Karpas-422 (cell line): ENCODE data around the gene CCDC12. TPM values are rescaled to one million over a fixed set of nuclear protein-coding genes. Genes with fewer than 3 reads are reported as not detected.

Experiments
- DNase-seq: peaks from one replicate; pipeline ENCODE4 v3.0.0-alpha.2; 2015
- H2AFZ ChIP-seq: fragments of 200-600 bp; sonication (generic); 2 replicates; pipeline ENCODE4 v1.6.1; 2014; ENCODE audit warnings: antibody characterized with exemption, low read length, mixed read lengths
- H3K27ac ChIP-seq: fragments of 200-600 bp; sonication (generic); 2 replicates; pipeline ENCODE4 v1.5.1; 2014; ENCODE audit warnings: mild to moderate bottlenecking, low read length, moderate library complexity
- H3K27me3 ChIP-seq: fragments of 200-600 bp; sonication (generic); 2 replicates; pipeline ENCODE4 v1.6.1; 2014; ENCODE audit warnings: low read length, mixed read lengths
- H3K36me3 ChIP-seq: fragments of 200-600 bp; sonication (generic); 2 replicates; pipeline ENCODE4 v1.6.1; 2014; ENCODE audit warnings: low read length, mixed read lengths; ENCODE audit not compliant: insufficient read depth
- H3K4me1 ChIP-seq: fragments of 200-600 bp; sonication (generic); 2 replicates; pipeline ENCODE4 v1.6.1; 2014; ENCODE audit warnings: mild to moderate bottlenecking, low read length, mixed read lengths
- H3K4me2 ChIP-seq: fragments of 200-600 bp; sonication (generic); 2 replicates; pipeline ENCODE4 v1.6.1; 2014; ENCODE audit warnings: low read length, low read depth, mild to moderate bottlenecking; ENCODE audit not compliant: poor library complexity, severe bottlenecking
- H3K4me3 ChIP-seq: fragments of 200-600 bp; sonication (generic); 2 replicates; pipeline ENCODE4 v1.5.1; 2014; ENCODE audit warnings: mild to moderate bottlenecking, antibody characterized with exemption, low read length, mixed read lengths
- H3K79me2 ChIP-seq: fragments of 200-600 bp; sonication (generic); 2 replicates; pipeline ENCODE4 v1.6.1; 2014; ENCODE audit warnings: mild to moderate bottlenecking, low read length, mixed read lengths
- H3K9ac ChIP-seq: fragments of 200-600 bp; sonication (generic); 2 replicates; pipeline ENCODE4 v1.6.0; 2014; ENCODE audit warnings: low read length
- H3K9me2 ChIP-seq: fragments of 200-600 bp; sonication (generic), shearing (Covaris generic); replicated peaks from 2 replicates; pipeline ENCODE4 v1.6.0; 2014; ENCODE audit warnings: mild to moderate bottlenecking, low read length, moderate library complexity; ENCODE audit not compliant: insufficient read depth
- H3K9me3 ChIP-seq: fragments of 300-700, 200-600 bp; sonication (generic); 2 replicates; pipeline ENCODE4 v1.6.1; 2014; ENCODE audit warnings: low read length, mixed read lengths
- H4K20me1 ChIP-seq: fragments of 200-600 bp; sonication (generic); 2 replicates; pipeline ENCODE4 v1.6.1; 2014; ENCODE audit warnings: mild to moderate bottlenecking, antibody characterized with exemption, low read length, low read depth; ENCODE audit not compliant: insufficient read depth
- total RNA-seq: library from RNA; depleted of rRNA; stranded (reverse); fragments of >200 nt; shearing (Covaris generic); gene quantifications from 2 replicates; pipeline ENCODE4 v1.2.3, GENCODE V29; 2014; ENCODE audit warnings: low replicate concordance

CCDC12 gene
- total RNA-seq, 1 experiment from 2014 or later = 40.2 TPM

GRCh38 chr3:47000922-47001730 lies 24.6 kb upstream of the CCDC12 start:
- DNase-seq = no peak
- peaks cover 13% of the 10 kb centered on the region for H3K4me1 ChIP-seq
- no peaks in the 10 kb centered on the region for H3K27me3 ChIP-seq
- H3K36me3 ChIP-seq = peaks cover 24% of the 10 kb centered on the region
- no peak overlapping the region for H3K4me3 ChIP-seq
- H3K27ac ChIP-seq = no peak overlapping the region
- H3K4me2 ChIP-seq = no peak overlapping the region
- 0 out of 2 replicates have a peak, but pooled peaks cover 4% of the 10 kb centered on the region for H4K20me1 ChIP-seq
- H3K9me2 ChIP-seq = no peaks in the 10 kb centered on the region
- H2AFZ ChIP-seq = no peak overlapping the region
- no peak overlapping the region for H3K9ac ChIP-seq
- no peaks in the 10 kb centered on the region for H3K9me3 ChIP-seq
- H3K79me2 ChIP-seq = no peaks in the 10 kb centered on the region

GRCh38 chr3:47000198-47000815 lies 23.8 kb upstream of the CCDC12 start:
- Histone ChIP-seq H3K9me2 (no peaks in the 10 kb centered on the region), H3K4me2 (no peak overlapping the region)

GRCh38 chr3:46999516-47000197 lies 23.1 kb upstream of the CCDC12 start:
- no peak overlapping the region for H3K27ac ChIP-seq
- H3K27me3 ChIP-seq = no peaks in the 10 kb centered on the region
- no peaks in the 10 kb centered on the region for H3K79me2 ChIP-seq
- no peaks in the 10 kb centered on the region for H3K9me2 ChIP-seq
- H2AFZ ChIP-seq = no peak overlapping the region
- no peaks in the 10 kb centered on the region for H4K20me1 ChIP-seq
- H3K4me2 ChIP-seq = no peak overlapping the region
- DNase-seq = no peak
- H3K9ac ChIP-seq = no peak overlapping the region
- no peaks in the 10 kb centered on the region for H3K9me3 ChIP-seq
- H3K4me1 ChIP-seq = peaks cover 13% of the 10 kb centered on the region
- H3K4me3 ChIP-seq = no peak overlapping the region
- peaks cover 22% of the 10 kb centered on the region for H3K36me3 ChIP-seq

More at GRCh38 chr3:47000198-47000815, 23.8 kb upstream of the CCDC12 start:
- Histone ChIP-seq H3K9ac (no peak overlapping the region), H3K36me3 (peaks cover 22% of the 10 kb centered on the region), H3K27ac (no peak overlapping the region), H3K4me3 (no peak overlapping the region), H4K20me1 (no peaks in the 10 kb centered on the region), H3K4me1 (peaks cover 13% of the 10 kb centered on the region), H3K79me2 (no peaks in the 10 kb centered on the region), H3K27me3 (no peaks in the 10 kb centered on the region), H2AFZ (no peak overlapping the region), H3K9me3 (no peaks in the 10 kb centered on the region)
- no peak for DNase-seq

GRCh38 chr3:46998852-46999515 lies 22.4 kb upstream of the CCDC12 start:
- Histone ChIP-seq H3K36me3 (peaks cover 22% of the 10 kb centered on the region), H3K4me1 (peaks cover 13% of the 10 kb centered on the region), H3K9me3 (no peaks in the 10 kb centered on the region), H3K9me2 (no peaks in the 10 kb centered on the region), H3K79me2 (no peaks in the 10 kb centered on the region), H2AFZ (no peak overlapping the region), H3K27ac (no peak overlapping the region), H3K27me3 (no peaks in the 10 kb centered on the region), H3K4me3 (no peak overlapping the region), H3K9ac (no peak overlapping the region), H4K20me1 (no peaks in the 10 kb centered on the region), H3K4me2 (no peak overlapping the region)
- no peak for DNase-seq

- Histone ChIP-seq H4K20me1 (no peaks in the 10 kb centered on the region), H3K27me3 (no peaks in the 10 kb centered on the region), H3K4me2 (no peak overlapping the region), H3K9ac (no peak overlapping the region), H3K79me2 (no peaks in the 10 kb centered on the region), H2AFZ (no peak overlapping the region), H3K9me2 (no peaks in the 10 kb centered on the region), H3K9me3 (no peaks in the 10 kb centered on the region), H3K4me3 (no peak overlapping the region), H3K4me1 (peaks cover 13% of the 10 kb centered on the region), H3K36me3 (peaks cover 25% of the 10 kb centered on the region), H3K27ac (no peak overlapping the region)
- peak; percentile 91 for DNase-seq
Measured at GRCh38 chr3:46998121-46998851, 21.7 kb upstream of the CCDC12 start.

GRCh38 chr3:46997453-46998091 lies 21.0 kb upstream of the CCDC12 start:
- Histone ChIP-seq H4K20me1 (no peaks in the 10 kb centered on the region), H3K4me1 (peaks cover 13% of the 10 kb centered on the region), H3K9me2 (no peaks in the 10 kb centered on the region), H3K9me3 (no peaks in the 10 kb centered on the region), H2AFZ (no peak overlapping the region), H3K9ac (no peak overlapping the region), H3K4me3 (no peak overlapping the region), H3K36me3 (peaks cover 22% of the 10 kb centered on the region), H3K4me2 (no peak overlapping the region), H3K27me3 (no peaks in the 10 kb centered on the region), H3K79me2 (no peaks in the 10 kb centered on the region), H3K27ac (no peak overlapping the region)
- DNase-seq = no peak

GRCh38 chr3:46996689-46997452 lies 20.3 kb upstream of the CCDC12 start:
- H4K20me1 ChIP-seq = no peaks in the 10 kb centered on the region
- H3K4me2 ChIP-seq = no peak overlapping the region
- H3K4me1 ChIP-seq = peaks cover 13% of the 10 kb centered on the region
- H3K9ac ChIP-seq = no peak overlapping the region
- peaks cover 18% of the 10 kb centered on the region for H3K36me3 ChIP-seq
- no peak overlapping the region for H2AFZ ChIP-seq
- no peaks in the 10 kb centered on the region for H3K79me2 ChIP-seq
- no peaks in the 10 kb centered on the region for H3K27me3 ChIP-seq
- H3K27ac ChIP-seq = 0 out of 2 replicates have a peak overlapping the region, but pooled peaks have one; percentile 11
- H3K4me3 ChIP-seq = no peak overlapping the region
- no peak for DNase-seq
- H3K9me3 ChIP-seq = no peaks in the 10 kb centered on the region
- no peaks in the 10 kb centered on the region for H3K9me2 ChIP-seq
